ENCODE measurements around the gene PREB. TPM values are rescaled to one million over a fixed set of nuclear protein-coding genes. Genes with fewer than 3 reads are reported as not detected.
"Not testable (repeated sequence)": the region's sequence is repeated elsewhere in the genome, so short reads cannot be mapped to it uniquely, and the experiment has no call there.

Gene PREB
- total RNA-seq, 1 donor from 2014 or later: 66.0 TPM

- TF ChIP-seq, protein P1, sequence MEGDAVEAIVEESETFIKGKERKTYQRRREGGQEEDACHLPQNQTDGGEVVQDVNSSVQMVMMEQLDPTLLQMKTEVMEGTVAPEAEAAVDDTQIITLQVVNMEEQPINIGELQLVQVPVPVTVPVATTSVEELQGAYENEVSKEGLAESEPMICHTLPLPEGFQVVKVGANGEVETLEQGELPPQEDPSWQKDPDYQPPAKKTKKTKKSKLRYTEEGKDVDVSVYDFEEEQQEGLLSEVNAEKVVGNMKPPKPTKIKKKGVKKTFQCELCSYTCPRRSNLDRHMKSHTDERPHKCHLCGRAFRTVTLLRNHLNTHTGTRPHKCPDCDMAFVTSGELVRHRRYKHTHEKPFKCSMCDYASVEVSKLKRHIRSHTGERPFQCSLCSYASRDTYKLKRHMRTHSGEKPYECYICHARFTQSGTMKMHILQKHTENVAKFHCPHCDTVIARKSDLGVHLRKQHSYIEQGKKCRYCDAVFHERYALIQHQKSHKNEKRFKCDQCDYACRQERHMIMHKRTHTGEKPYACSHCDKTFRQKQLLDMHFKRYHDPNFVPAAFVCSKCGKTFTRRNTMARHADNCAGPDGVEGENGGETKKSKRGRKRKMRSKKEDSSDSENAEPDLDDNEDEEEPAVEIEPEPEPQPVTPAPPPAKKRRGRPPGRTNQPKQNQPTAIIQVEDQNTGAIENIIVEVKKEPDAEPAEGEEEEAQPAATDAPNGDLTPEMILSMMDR (IDR thresholded peaks at IDR 0.05; ENCODE audit: insufficient read depth, low read length, poor library complexity, severe bottlenecking): no peak
- Histone ChIP-seq H3K27me3 (ENCODE audit: control insufficient read depth, insufficient read depth, low read length) (peaks cover 12% of the 10 kb centered on the region), H3K36me3 (ENCODE audit: control insufficient read depth, insufficient read depth, low read length) (no peaks in the 10 kb centered on the region), H3K4me3 (ENCODE audit: low read depth, low read length) (no peak overlapping the region)
- DNase-seq (ENCODE audit: low read depth): no peak
These were observed 43.3 kb upstream of the PREB start for GRCh38 chr2:27177441-27178351.

GRCh38 chr2:27175781-27176180 is 41.3 kb upstream of the PREB start:
- not testable (repeated sequence) for DNase-seq (ENCODE audit: low read depth); H3K36me3 ChIP-seq (ENCODE audit: control insufficient read depth, insufficient read depth, low read length); H3K4me3 ChIP-seq (ENCODE audit: low read depth, low read length)
- H3K27me3 ChIP-seq (ENCODE audit: control insufficient read depth, insufficient read depth, low read length): peaks cover 17% of the 10 kb centered on the region

DNA sequence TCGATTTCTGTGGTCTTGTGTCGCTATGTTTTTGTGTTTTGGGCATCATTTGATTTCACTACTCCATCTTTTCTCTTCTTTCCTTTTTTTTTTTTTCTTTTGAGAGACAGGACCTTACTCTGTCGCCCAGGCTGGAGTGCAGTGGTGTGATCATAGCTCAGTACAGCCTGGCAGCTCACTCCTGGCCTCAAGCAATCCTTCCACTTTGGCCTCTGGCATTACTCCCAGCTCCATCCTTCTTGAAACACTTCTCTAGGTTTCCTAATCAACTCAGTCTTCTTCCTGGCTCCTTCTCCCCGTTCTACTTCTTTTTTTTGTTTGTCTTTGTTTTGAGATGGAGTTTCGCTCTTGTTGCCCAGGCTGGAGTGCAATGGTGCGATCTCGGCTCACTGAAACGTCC is 40.9 kb upstream of the PREB start:
- Histone ChIP-seq H3K27me3 (ENCODE audit: control insufficient read depth, insufficient read depth, low read length) (peaks cover 19% of the 10 kb centered on the region), H3K36me3 (ENCODE audit: control insufficient read depth, insufficient read depth, low read length) (no peaks in the 10 kb centered on the region), H3K4me3 (ENCODE audit: low read depth, low read length) (no peak overlapping the region)
- DNase-seq (ENCODE audit: low read depth): no peak
- TF ChIP-seq, protein P1 (IDR thresholded peaks at IDR 0.05; ENCODE audit: insufficient read depth, low read length, poor library complexity, severe bottlenecking): no peak

DNA sequence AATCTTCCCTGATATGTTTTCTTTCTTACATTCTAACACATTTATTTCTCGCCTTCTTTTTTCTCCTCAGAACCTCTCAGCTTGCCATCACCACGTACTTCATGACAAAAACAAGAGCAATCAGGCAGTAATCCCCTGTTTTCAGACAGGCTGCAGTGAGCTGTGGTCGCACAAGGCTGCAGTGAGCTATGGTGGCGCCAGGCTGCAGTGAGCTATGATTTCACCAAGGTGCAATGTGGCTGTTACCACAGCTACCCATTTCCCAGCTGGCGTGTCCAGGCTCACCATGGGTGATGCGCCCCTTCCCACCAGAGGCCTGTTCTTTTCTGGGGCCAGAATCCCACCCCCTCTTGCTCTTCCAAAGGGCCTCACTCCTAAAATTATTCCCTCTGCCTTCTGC is 40.2 kb upstream of the PREB start:
- Histone ChIP-seq H3K4me3 (ENCODE audit: low read depth, low read length) (no peak overlapping the region), H3K36me3 (ENCODE audit: control insufficient read depth, insufficient read depth, low read length) (no peaks in the 10 kb centered on the region), H3K27me3 (ENCODE audit: control insufficient read depth, insufficient read depth, low read length) (peaks cover 22% of the 10 kb centered on the region)
- TF ChIP-seq, protein P1 (IDR thresholded peaks at IDR 0.05; ENCODE audit: insufficient read depth, low read length, poor library complexity, severe bottlenecking): no peak
- DNase-seq (ENCODE audit: low read depth): no peak

- no peak overlapping the region for H3K4me3 ChIP-seq (ENCODE audit: low read depth, low read length)
- H3K27me3 ChIP-seq (ENCODE audit: control insufficient read depth, insufficient read depth, low read length): peaks cover 18% of the 10 kb centered on the region
- H3K36me3 ChIP-seq (ENCODE audit: control insufficient read depth, insufficient read depth, low read length): no peaks in the 10 kb centered on the region
- DNase-seq (ENCODE audit: low read depth): no peak
- TF ChIP-seq, protein P1 (IDR thresholded peaks at IDR 0.05; ENCODE audit: insufficient read depth, low read length, poor library complexity, severe bottlenecking): no peak
These were observed 37.0 kb upstream of the PREB start for GRCh38 chr2:27171351-27171848.

DNA sequence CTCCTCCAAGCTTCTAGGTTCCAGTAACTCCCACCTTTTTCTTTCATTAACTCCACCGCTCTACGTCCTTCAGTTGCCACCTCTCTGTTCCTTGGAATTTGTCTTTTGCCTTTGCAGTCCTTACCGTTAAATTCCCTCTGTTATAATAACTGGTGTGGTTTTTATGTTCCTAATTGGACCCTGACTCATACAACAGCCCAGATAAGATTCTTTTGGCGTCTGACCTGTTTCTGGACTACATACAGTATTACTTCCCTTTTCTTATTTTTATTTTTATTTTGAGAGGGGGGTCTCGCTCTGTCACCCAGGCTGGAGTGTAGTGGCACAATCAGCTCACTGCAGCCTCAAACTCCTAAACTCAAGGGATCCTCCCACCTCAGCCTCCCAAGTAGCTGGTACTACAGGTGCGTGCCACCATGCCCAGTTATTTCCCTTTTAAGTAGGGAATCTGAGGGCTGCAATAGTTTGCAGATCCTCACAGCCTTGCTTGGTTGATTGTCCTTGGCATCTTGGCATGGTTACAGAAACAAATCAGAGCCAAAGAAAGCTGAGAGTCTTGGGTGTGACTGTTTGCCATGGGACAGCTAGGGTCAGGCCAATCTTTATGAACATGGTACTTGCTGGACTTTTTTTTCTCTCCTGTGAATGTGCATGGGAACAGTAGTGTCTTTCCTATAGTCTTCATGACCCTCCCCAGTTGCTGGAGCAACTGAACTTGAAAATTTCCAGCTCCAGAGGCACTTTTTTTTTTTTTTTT is 36.3 kb upstream of the PREB start:
- TF ChIP-seq, protein P1 (IDR thresholded peaks at IDR 0.05; ENCODE audit: insufficient read depth, low read length, poor library complexity, severe bottlenecking): no peak
- H3K27me3 ChIP-seq (ENCODE audit: control insufficient read depth, insufficient read depth, low read length): peaks cover 18% of the 10 kb centered on the region
- H3K4me3 ChIP-seq (ENCODE audit: low read depth, low read length): no peak overlapping the region

More for the DNA sequence above, 36.3 kb upstream of the PREB start:
- DNase-seq (ENCODE audit: low read depth): no peak
- H3K36me3 ChIP-seq (ENCODE audit: control insufficient read depth, insufficient read depth, low read length): no peaks in the 10 kb centered on the region

Data from kidney epithelial cell (primary cell).